K562 (cell line): ENCODE measurements around the gene BET1L. TPM values are rescaled to one million over a fixed set of nuclear protein-coding genes. Genes with fewer than 3 reads are reported as not detected.

Source experiments
- ARID2 ChIP-seq: fragments of 450-650 bp; IDR thresholded peaks from 2 replicates; pipeline ENCODE4 v1.6.1; 2017; ENCODE audit warnings: antibody characterized with exemption, mild to moderate bottlenecking
- ASH1L ChIP-seq: fragments of 450-650 bp; IDR thresholded peaks from 2 replicates; pipeline ENCODE4 v1.6.1; 2018; ENCODE audit warnings: borderline replicate concordance, mild to moderate bottlenecking, low read depth; ENCODE audit not compliant: partially characterized antibody
- BRF1 ChIP-seq: IDR thresholded peaks from 3 replicates; pipeline ENCODE4 v1.6.1; 2011; ENCODE audit warnings: borderline replicate concordance, mild to moderate bottlenecking; ENCODE audit not compliant: insufficient read length; ENCODE audit errors: extremely low read depth
- CHAMP1 ChIP-seq: fragments of 450-650 bp; IDR thresholded peaks from 2 replicates; pipeline ENCODE4 v1.6.1; 2016; ENCODE audit warnings: mild to moderate bottlenecking
- CUX1 ChIP-seq: fragments of 200-800 bp; sonication (Bioruptor generic); IDR thresholded peaks from 2 replicates; pipeline ENCODE4 v1.6.1; 2016; ENCODE audit warnings: missing genetic modification characterization, missing compliant biosample characterization
- ETV1 ChIP-seq: fragments of 450-650 bp; conservative IDR thresholded peaks from 2 replicates; pipeline ENCODE4 v1.6.1; 2016; ENCODE audit warnings: missing genetic modification characterization, control low read depth, low read depth, missing compliant biosample characterization
- GTF2E2 ChIP-seq: fragments of 200-800 bp; sonication (Bioruptor generic); IDR thresholded peaks from 2 replicates; pipeline ENCODE4 v1.6.1; 2016; ENCODE audit warnings: missing genetic modification characterization, missing compliant biosample characterization
- NBN ChIP-seq: fragments of 450-650 bp; IDR thresholded peaks from 2 replicates; pipeline ENCODE4 v1.6.1; 2016; ENCODE audit warnings: low read depth, mild to moderate bottlenecking
- NFATC3 ChIP-seq: fragments of 450-650 bp; IDR thresholded peaks from 2 replicates; pipeline ENCODE4 v1.6.1; 2017; ENCODE audit warnings: mild to moderate bottlenecking
- NONO ChIP-seq, 2 experiments: fragments of 200-400 bp in 1 of 2; fragments of 450-650 bp in 1 of 2; formaldehyde crosslinking in 1 of 2; IDR thresholded peaks; 2 replicates each; pipeline ENCODE4 v1.6.1; 2017; ENCODE audit warnings: low read depth in 2 of 2, mild to moderate bottlenecking in 2 of 2, moderate library complexity in 2 of 2, low read length in 1 of 2
- NRF1 ChIP-seq, 2 experiments: fragments of 450-650 bp; IDR thresholded peaks in 1 of 2; conservative IDR thresholded peaks in 1 of 2; 2 replicates each; pipeline ENCODE4 v1.6.1; 2014; ENCODE audit warnings: mild to moderate bottlenecking in 2 of 2
- RFX5 ChIP-seq: IDR thresholded peaks from 2 replicates; pipeline ENCODE4 v1.6.1; 2011; ENCODE audit warnings: low read depth, mild to moderate bottlenecking, improper control_type of control experiment, low read length
- SPI1 ChIP-seq: IDR thresholded peaks from 2 replicates; pipeline ENCODE4 v1.6.1; 2011; ENCODE audit warnings: low read depth, low read length, control low read depth, borderline replicate concordance
- ZBTB12 ChIP-seq: fragments of 250-450 bp; sonication (Bioruptor Pico); IDR thresholded peaks from 2 replicates; pipeline ENCODE4 v1.4.0; 2020
- ZNF24 ChIP-seq: fragments of 450-650 bp; IDR thresholded peaks from 2 replicates; pipeline ENCODE4 v1.6.1; 2016
- ZNF347 ChIP-seq: fragments of 450-650 bp; formaldehyde crosslinking; IDR thresholded peaks from 2 replicates; pipeline ENCODE4 v1.4.0; 2020; ENCODE audit warnings: low read depth, mild to moderate bottlenecking, moderate library complexity
- ZNF512 ChIP-seq: IDR thresholded peaks from 2 replicates; pipeline ENCODE4 v1.6.1; 2016; ENCODE audit warnings: missing genetic modification characterization, missing compliant biosample characterization
- ZNF830 ChIP-seq: fragments of 250-450 bp; sonication (Bioruptor Pico); IDR thresholded peaks from 2 replicates; pipeline ENCODE4 v1.5.0; 2021; ENCODE audit warnings: mild to moderate bottlenecking
- polyA plus RNA-seq, 8 experiments: library from polyadenylated mRNA; depleted of rRNA in 4 of 8; stranded (reverse) in 5 of 8; unstranded in 3 of 8; fragments of >200 nt; fragmentation: Nextera tagmentation in 2 of 8; fragmentation: Illumina TruSeq in 1 of 8; extraction: Ambion mirVana in 2 of 8; extraction: Trizol in 1 of 8; gene quantifications; 2 replicates each; pipeline versions ENCODE4 v1.2.1 to v1.2.3, GENCODE V29; 2011 to 2014; ENCODE audit warnings: inconsistent platforms in 1 of 8, missing spikeins in 1 of 8
- total RNA-seq, 7 experiments: library from RNA; depleted of rRNA in 6 of 7; stranded (reverse); fragments of >200 nt in 6 of 7; fragmentation: Illumina TruSeq in 2 of 7; extraction: Trizol in 2 of 7; gene quantifications; 2 replicates each; pipeline versions ENCODE4 v1.2.1 to v1.2.3, GENCODE V29; 2011 to 2021; ENCODE audit warnings: low replicate concordance in 1 of 7

Gene BET1L
- total and polyA plus RNA-seq, 9 of the 15 experiments (the other 6 are each of a cell fraction or from before 2014, with no cell fraction given), result 9.9 to 69.1 (median 19.9) TPM

- no peak for TF ChIP-seq CUX1 (CRISPR knock-in tag)
- peak; percentile 78 for TF ChIP-seq SPI1
- TF ChIP-seq GTF2E2 (tag), result peak; percentile 71; the same call in 1 of the 2 replicates
- peak; percentile 74 to 82; a peak in 3 of 4 replicates for TF ChIP-seq NONO (IDR thresholded peaks at IDR 0.05; ENCODE audit: low read depth in 2 of 2, low read length in 1 of 2)
- no peak for TF ChIP-seq ARID2
- no peak for TF ChIP-seq ZNF24
- no peak; the same call in 1 of the 2 replicates for TF ChIP-seq NBN
- TF ChIP-seq CHAMP1, result no peak
- TF ChIP-seq NFATC3, result no peak
- no peak for TF ChIP-seq BRF1
- TF ChIP-seq ZNF512, result no peak
- TF ChIP-seq ZNF347, result no peak
- TF ChIP-seq ETV1 (tag), result peak; percentile 53
- TF ChIP-seq RFX5, result no peak
- TF ChIP-seq NRF1 (conservative IDR thresholded peaks at IDR 0.05 in 1 of 2, IDR thresholded peaks at IDR 0.05 in 1 of 2), result peak; percentile 89 to 91
- TF ChIP-seq ZBTB12 (CRISPR knock-in tag), result peak; percentile 83
- no peak for TF ChIP-seq ASH1L
- TF ChIP-seq ZNF830 (CRISPR knock-in tag), result no peak
These were observed at the start of gene BET1L, which contains the start of gene RIC8A (continued) for GRCh38 chr11:207208-207862.
